HG02642 (cell line): ENCODE results near the gene MEF2C.
A peak's percentile ranks its signal among the peaks of the same experiment; 100 is the strongest.

Source experiments
- ATAC-seq: cut with Tn5 transposase; IDR thresholded peaks from one replicate; pipeline ENCODE4 v1.9.1; 2021; ENCODE audit warnings: mild to moderate bottlenecking; ENCODE audit not compliant: unreplicated experiment, poor library complexity

MEF2C gene

GRCh38 chr5:88770276-88771257 is 112.4 kb downstream of the MEF2C start:
- no peak for ATAC-seq

- ATAC-seq, result no peak
Observed at GRCh38 chr5:88769165-88769564, 113.8 kb downstream of the MEF2C start.

GRCh38 chr5:88768411-88768810 is 114.6 kb downstream of the MEF2C start:
- no peak for ATAC-seq

GRCh38 chr5:88765798-88766197 is 117.2 kb downstream of the MEF2C start:
- no peak for ATAC-seq

GRCh38 chr5:88765171-88765570 is 117.8 kb downstream of the MEF2C start:
- ATAC-seq, result no peak

GRCh38 chr5:88761939-88762338 is 121.0 kb downstream of the MEF2C start:
- ATAC-seq, result peak; percentile 40

- peak; percentile 50 for ATAC-seq
Observed at GRCh38 chr5:88761269-88761850, 121.6 kb downstream of the MEF2C start.

- no peak for ATAC-seq
Observed at GRCh38 chr5:88760527-88760926, 122.5 kb downstream of the MEF2C start.

- no peak for ATAC-seq
Observed at GRCh38 chr5:88758591-88758990, 124.4 kb downstream of the MEF2C start.

- no peak for ATAC-seq
Observed at GRCh38 chr5:88758184-88758583, 124.8 kb downstream of the MEF2C start.

- ATAC-seq, result no peak
Observed at GRCh38 chr5:88756953-88757352, 126.0 kb downstream of the MEF2C start.

GRCh38 chr5:88748666-88749065 is 134.3 kb downstream of the MEF2C start:
- no peak for ATAC-seq

GRCh38 chr5:88746438-88746882 is 136.5 kb downstream of the MEF2C start:
- ATAC-seq, result peak; percentile 85

GRCh38 chr5:88745093-88745696 is 137.8 kb downstream of the MEF2C start:
- no peak for ATAC-seq

GRCh38 chr5:88743231-88743834 is 139.7 kb downstream of the MEF2C start:
- no peak for ATAC-seq

GRCh38 chr5:88741964-88742363 is 141.0 kb downstream of the MEF2C start:
- ATAC-seq, result no peak

GRCh38 chr5:88740604-88741185 is 142.3 kb downstream of the MEF2C start:
- ATAC-seq, result no peak

- peak; percentile 29 for ATAC-seq
Observed at GRCh38 chr5:88736494-88736893, 146.5 kb downstream of the MEF2C start.

- ATAC-seq, result peak; percentile 26
Observed at GRCh38 chr5:88734983-88735382, 148.0 kb downstream of the MEF2C start.

- peak; percentile 61 for ATAC-seq
Observed at GRCh38 chr5:88734191-88734640, 148.8 kb downstream of the MEF2C start.
